Measurements from ENCODE around the gene POLR2A.
"Not testable (repeated sequence)": the region's sequence is repeated elsewhere in the genome, so short reads cannot be mapped to it uniquely, and the experiment has no call there.

The POLR2A gene

DNA sequence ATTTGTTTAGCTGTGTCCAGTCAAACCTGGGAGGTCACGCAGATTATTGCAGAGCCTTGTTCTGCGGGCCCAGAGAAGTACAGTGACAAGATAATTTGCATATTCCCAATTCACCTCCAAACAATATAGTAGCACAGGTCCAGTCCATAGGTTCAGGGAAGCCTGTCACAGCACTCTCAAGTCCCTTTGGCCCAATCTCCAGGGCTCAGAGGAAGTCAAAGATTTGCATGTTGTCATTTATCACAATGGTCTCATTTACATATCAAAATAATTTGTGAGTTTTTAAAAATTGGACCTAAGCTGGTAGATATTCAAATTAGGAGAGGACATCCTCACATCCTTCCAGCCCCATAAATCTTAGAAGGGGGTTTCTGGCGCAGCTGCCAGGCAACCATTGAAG lies 16.7 kb upstream of the POLR2A start:
- no peak overlapping the region for H3K4me3 ChIP-seq (ENCODE audit: low read length)
- no peak for DNase-seq (ENCODE audit: low read depth)
- no peak for TF ChIP-seq CTCF (conservative IDR thresholded peaks at IDR 0.05; ENCODE audit: low read depth, low read length)

DNA sequence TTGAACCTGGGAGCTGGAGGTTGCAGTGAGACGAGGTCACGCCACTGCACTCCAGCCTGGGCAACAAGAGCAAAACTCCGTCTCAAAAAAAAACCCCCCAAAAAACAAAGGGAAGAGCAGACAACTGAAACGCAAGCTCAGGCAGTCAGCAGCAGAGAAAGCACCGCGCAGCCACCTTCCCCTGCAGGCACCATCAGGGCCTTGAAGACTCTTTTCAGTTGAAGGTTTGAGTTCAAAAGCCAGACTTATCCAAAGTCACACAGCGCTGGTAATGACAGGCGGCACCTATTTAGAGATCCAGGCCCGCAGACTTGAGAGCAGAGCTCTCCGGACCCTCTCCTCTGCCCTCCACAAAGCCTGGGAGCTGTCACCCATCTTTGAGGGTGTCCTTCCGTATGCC lies 15.9 kb upstream of the POLR2A start:
- DNase-seq (ENCODE audit: low read depth), result no peak
- no peak overlapping the region for H3K4me3 ChIP-seq (ENCODE audit: low read length)
- no peak for TF ChIP-seq CTCF (conservative IDR thresholded peaks at IDR 0.05; ENCODE audit: low read depth, low read length)

- TF ChIP-seq CTCF (conservative IDR thresholded peaks at IDR 0.05; ENCODE audit: low read depth, low read length), result no peak
- H3K4me3 ChIP-seq (ENCODE audit: low read length), result no peak overlapping the region
- no peak for DNase-seq (ENCODE audit: low read depth)
Observed at GRCh38 chr17:7468804-7469389, 15.3 kb upstream of the POLR2A start.

- DNase-seq (ENCODE audit: low read depth); H3K4me3 ChIP-seq (ENCODE audit: low read length): not testable (repeated sequence)
Observed at GRCh38 chr17:7469843-7470242, 14.3 kb upstream of the POLR2A start.

DNA sequence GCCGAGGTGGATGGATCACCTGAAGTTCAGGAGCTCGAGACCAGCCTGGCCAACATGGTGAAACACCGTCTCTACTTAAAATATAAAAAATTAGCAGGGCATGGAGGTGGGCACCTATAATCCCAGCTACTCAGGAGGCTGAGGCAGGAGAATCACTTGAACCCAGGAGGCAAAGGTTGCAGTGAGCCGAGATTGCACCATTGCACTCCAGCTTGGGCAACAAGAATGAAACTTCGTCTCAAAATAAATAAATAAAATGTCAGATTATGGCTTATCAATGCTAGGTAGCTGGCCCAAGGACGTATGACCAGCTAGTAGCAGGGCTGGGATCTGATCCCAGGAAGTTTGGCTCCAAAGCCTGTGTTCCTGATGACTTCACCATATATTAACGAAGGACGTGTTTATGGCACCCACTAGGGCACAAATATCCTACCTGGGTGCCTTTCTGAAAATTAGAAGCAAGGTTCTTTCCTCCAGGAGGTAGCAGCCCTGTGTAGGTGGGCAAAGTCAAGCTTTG lies 13.7 kb upstream of the POLR2A start:
- H3K4me3 ChIP-seq (ENCODE audit: low read length); DNase-seq (ENCODE audit: low read depth): not testable (repeated sequence)

- TF ChIP-seq CTCF (conservative IDR thresholded peaks at IDR 0.05; ENCODE audit: low read depth, low read length), result no peak
- no peak overlapping the region for H3K4me3 ChIP-seq (ENCODE audit: low read length)
- DNase-seq (ENCODE audit: low read depth), result no peak
Observed at GRCh38 chr17:7471729-7472128, 12.4 kb upstream of the POLR2A start.

DNA sequence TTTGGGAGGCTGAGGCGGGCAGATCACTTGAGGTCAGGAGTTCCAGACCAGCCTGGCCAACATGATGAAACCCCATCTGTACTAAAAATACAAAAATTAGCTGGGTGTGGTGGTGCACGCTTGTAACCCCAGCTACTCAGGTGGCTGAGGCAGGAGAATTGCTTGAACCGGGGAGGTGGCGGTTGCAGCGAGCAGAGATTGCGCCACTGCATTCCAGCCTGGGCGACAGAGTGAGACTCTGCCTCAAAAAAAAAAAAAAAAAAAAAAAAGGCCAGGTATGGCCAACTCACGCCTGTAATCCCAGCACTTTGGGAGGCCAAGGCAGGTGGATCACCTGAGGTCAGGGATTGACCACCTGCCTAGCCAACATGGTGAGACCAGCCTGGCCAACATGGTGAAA lies 9.4 kb upstream of the POLR2A start:
- DNase-seq (ENCODE audit: low read depth); H3K4me3 ChIP-seq (ENCODE audit: low read length): not testable (repeated sequence)

GRCh38 chr17:7475764-7476422 lies 8.3 kb upstream of the POLR2A start:
- no peak for TF ChIP-seq CTCF (conservative IDR thresholded peaks at IDR 0.05; ENCODE audit: low read depth, low read length)
- DNase-seq (ENCODE audit: low read depth), result no peak
- no peak overlapping the region for H3K4me3 ChIP-seq (ENCODE audit: low read length)
